Measurements from ENCODE around the gene EFCAB14.

GRCh38 chr1:46646331-46646730 lies 72.6 kb downstream of the EFCAB14 start:
- TF ChIP-seq POLR2AphosphoS5 (IDR thresholded peaks at IDR 0.05) (no peak), EP300 (IDR thresholded peaks at IDR 0.05) (no peak), CTCF (IDR thresholded peaks at IDR 0.05) (no peak), POLR2A (IDR thresholded peaks at IDR 0.05) (no peak)

Data from upper lobe of left lung (tissue), 4 donors.